Vein endothelial cell (primary cell): Measurements from ENCODE around the gene TDRD15. TPM values are rescaled to one million over a fixed set of nuclear protein-coding genes. Genes with fewer than 3 reads are reported as not detected.

ENCODE experiments used
- total RNA-seq: library from RNA; depleted of rRNA; stranded (reverse); fragments of >200 nt; gene quantifications from 2 replicates; pipeline ENCODE4 v1.2.3, GENCODE V29; 2012

The TDRD15 gene
- total RNA-seq = not detected in 2 replicates

DNA sequence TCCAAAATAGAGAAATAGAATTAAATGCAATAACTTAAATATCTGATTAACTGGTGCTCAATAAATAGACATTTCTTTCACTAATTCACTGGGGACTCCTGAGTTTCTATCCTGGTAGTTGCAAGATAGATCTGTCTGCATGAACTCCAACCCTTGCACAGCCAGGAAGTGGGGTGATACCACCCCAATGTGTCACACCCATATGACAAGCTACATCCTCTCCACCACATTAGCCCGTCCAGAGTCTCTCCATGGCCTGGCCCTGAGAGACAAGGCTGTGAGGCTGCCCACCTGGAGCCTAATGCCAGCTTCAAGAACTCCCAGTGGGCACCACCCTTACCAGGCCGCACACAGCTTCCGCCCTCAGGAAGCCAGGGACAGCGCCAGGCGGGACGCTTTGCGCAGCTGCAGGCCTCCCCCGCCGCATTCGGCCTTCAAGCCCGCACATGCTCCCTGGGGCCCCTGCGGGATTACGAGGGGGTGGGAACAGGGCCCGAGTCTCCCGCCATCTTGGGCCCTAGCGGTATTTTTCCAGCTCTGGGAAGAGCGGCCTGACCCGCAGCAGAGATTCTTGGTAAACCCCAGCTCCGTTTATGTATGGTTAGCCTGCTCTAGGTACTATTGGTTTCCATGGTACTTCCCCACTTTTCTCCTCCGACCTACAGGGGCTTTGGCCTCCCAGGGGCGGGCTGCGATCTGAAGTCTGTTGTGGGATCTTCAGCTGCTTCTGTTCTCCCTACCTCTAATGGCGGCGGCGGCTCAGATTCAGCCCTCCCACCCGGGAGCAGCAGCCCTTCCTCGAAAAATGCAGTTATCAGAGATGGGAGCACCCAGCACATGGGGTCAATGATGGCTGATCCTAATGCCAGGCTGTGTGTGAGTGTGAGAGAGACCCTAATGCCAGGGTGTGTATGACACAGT is at the start of gene TDRD15:
TDRD15 (plus strand) TSS at position 496 of the 921 bp plus-strand sequence. CDS start 13,500 bp downstream, outside the sequence.

Other genes with a start within 250 kb of the TDRD15 start
- gene APOB, start 79.9 kb upstream of the TDRD15 start, total RNA-seq = under 0.01 and 0.10 TPM in 2 replicates